Stimulated activated CD4-positive, alpha-beta T cell treated with anti-CD3 and anti-CD28 coated beads, Interleukin-4, amount 100 ng/mL, for 48 hours (primary cell): ENCODE data around the gene SLC38A3.

ENCODE experiments used
- DNase-seq, 2 donors: peaks; one replicate each; pipeline ENCODE4 v3.0.0-alpha.2; 2020; ENCODE audit warnings: low read depth in 2 of 2

Gene SLC38A3

DNA sequence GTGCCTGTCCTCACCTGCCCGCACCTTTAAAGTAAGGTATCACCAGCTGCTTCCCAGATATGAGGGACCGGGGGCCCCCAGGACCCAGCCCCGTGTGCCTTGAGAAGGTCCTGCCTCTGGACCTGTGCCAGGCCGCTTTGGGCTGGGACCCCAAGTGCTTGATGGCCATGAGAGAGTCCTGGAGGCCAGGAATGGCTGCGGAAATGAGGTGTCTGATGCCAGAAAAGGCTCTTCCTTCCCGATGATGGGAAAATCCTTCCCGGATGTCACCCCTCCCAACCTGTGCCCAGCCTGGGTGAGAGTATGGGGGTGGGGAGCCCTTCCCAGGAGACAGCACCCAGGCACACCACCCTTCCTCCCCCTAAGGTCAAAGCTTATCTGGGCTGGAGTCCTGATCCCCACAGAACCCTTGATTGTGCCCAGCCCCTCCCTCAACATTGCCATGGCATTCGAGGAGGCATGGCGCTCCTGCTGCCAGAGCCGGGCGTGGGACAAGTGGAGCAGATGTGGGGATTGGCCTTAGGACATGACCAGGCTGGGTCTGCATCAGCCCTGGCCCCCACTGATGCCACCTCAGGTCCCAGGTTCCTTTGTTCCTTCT lies 35.7 kb upstream of the SLC38A3 start:
- DNase-seq = no peak

DNA sequence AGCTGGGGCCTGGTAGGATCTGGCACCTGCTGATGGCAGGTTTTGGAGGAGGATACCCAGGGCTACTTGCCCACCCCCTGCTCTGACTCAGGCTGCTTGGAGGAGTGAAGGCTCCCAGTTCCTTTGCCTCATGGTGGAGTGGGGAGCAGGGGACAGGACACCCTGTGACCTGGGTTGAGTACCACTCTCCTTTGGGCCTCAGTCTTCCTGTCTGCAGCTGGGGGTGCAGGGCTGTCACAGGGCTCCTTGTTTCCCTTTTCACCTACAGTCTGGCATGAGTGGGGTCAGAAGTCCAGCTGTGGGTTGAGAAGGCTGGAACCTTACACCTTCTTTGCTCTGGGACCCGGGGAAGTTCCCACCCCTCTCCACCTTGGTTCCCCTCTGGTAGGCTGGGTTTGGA lies 35.2 kb upstream of the SLC38A3 start:
- no peak for DNase-seq

DNA sequence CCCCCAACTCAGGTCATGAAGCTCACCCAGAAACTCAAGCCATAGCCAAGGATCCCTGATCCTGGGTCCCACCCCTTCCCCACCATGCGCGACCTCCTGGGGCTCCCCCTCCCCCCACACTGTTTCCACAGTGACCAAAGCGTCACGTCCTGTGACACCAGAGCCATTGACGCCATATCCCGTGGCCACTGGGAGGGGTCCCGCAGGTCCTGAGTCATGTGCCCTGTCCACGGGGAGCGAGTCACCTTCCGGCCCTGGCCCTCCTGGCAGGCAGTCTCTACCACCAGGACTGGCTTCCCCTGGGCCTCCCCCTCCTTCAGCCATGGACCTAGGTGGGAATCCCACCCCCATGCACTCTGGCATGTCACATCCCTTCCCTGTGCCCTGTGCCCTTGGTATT lies 34.4 kb upstream of the SLC38A3 start:
- no peak for DNase-seq

DNA sequence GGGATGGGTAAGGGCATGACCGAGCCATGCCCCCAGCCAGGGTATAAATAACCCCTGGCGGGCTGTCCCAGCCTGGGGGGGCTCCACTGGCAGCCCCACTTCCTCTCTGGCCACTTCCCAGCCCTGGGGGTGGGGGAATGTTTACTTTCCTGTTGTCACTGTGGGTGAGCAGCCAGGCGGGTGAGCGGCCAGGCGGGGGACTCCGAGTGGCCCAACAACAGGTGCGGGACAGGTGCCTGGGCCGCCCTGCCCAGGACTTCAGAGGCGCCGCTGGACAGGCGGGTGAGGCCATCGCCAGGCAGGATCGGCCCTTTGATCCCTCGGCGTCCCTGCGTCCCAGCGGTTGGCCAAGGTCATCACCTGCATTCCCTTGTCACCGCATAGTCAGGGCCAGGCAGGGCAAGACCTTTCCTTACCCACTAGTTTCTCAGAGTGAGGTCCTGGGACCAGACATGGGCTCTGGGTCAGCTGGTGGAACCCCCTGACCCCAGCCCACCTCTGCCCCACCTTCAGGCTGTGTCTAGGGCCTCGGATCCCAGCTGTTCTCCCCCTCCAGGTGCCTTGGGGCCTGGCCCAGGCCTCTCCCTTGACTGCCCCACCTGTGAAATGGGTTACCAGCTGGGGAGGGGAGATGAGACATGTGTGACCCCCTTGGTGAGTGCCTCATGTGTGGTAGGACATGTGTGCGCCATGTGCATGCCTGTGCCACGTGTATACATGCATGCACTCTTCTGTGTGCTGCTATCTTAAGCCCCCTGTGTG lies 33.4 kb upstream of the SLC38A3 start:
- DNase-seq = no peak

DNA sequence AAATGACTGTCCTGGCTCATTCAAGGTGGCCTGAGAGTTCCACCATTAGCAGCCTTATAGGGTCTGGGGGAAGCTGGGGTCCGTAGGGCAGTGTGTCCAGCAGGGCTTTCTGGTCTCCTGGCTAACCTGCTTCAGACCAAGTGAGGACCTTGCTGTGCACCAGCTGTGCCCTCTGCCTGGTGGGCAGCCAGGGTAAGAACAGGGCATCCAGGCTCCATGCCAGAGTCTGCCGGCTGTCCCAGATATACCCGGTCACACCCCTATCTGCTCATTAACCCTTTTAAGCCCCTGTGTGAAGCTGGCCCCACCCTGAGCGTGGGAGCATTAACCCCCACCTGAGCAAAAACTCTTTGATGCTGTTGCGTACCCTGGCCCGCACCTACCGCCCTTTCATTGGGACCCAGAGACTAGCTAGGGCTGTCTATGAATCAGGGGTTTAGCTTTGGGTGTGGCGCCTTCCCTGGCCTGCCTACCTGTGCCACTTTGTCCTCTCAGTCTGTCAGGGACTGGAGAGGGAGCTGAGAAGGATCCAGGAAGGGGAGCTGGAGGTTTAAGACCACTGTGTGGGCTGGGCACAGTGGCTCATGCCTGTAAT lies 32.3 kb upstream of the SLC38A3 start:
- no peak for DNase-seq

DNA sequence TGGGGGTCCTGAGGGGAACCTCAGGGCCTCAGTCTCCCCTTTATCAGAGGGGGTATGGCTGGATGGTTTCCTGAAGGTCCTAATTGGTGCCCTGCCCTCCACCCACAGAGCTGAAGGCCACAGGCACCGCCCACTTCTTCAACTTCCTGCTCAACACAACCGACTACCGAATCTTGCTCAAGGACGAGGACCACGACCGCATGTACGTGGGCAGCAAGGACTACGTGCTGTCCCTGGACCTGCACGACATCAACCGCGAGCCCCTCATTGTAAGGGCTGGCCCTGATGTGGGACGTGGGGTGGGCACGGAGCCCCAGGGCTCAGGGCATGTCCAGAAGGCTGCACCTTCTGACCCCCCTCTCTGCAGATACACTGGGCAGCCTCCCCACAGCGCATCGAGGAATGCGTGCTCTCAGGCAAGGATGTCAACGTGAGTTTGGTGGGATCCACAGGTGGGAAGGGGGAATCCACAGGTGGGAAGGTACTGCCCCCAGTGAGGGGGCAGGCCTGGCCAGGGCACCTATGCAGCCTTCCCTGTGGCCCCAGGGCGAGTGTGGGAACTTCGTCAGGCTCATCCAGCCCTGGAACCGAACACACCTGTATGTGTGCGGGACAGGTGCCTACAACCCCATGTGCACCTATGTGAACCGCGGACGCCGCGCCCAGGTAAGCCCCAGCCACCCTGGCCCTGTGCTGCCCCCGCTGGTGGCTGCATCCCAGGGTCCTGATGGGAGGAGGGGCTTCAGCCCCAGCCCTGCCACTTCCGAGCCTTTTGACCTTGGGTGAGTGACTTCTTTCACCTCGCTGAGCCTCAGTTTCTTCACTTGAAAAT lies 31.2 kb upstream of the SLC38A3 start:
- no peak for DNase-seq

DNA sequence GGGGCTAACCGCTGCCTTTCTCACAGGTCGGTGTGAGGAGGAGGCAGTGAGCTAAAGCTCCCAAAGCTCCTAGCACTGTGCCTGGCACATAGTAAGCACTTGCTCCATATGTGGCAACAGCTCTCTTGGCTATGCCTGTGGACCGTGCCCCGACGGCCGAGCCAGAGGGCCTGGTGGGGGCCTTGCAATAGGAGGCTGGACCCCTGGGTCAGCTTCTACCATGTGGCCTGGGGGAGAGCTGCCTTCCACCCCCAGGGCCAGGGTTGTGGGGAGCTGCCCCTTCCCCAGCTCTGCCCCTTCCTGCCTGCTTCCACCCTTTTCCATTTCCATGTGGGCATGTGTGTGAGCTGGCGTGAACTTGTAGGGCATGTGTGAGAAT lies 30.6 kb upstream of the SLC38A3 start:
- DNase-seq = no peak

DNA sequence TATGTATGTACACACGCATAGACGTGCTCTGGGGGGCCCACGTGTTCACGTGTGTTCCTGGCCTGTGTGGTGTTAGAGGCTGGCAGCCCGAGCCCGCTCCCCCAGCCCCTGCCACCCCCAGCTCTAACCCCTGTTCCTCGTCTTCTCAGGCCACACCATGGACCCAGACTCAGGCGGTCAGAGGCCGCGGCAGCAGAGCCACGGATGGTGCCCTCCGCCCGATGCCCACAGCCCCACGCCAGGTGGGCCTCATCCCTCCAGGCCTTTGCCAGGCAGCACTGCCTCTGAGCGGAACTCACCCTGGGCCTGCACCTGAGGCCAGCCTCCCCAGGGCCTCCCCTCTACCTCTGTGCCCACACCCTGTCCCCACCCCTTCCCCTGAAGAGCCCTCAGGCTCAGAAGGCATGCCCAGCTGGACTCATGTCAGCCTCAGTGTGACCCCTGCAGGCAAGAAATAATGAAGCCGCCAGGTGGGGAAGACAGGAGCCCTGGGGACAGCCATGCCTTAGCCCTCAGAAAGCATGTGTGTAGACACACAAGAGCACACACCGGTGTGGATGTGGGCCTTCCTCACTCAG lies 30.0 kb upstream of the SLC38A3 start:
- DNase-seq = no peak

DNA sequence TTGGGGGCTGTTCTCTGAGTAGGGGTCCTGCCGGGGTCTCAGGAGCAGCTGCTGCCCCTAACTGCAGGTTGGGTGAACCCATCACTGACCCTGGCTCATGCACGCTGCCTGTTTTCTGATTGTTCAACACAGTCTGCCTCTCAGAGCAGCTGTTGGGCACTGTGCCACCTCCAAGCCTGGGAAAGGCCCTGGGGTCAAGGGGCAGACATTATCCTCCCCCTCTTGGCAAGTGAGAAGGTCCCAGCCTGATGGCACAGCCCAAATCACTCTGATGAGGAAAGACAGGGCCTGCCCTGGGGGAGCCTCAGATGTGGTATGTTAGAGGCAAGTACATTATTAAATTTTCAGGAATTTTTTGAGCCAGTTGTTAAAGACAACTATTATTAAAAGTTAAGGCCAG lies 27.7 kb upstream of the SLC38A3 start:
- no peak for DNase-seq

DNA sequence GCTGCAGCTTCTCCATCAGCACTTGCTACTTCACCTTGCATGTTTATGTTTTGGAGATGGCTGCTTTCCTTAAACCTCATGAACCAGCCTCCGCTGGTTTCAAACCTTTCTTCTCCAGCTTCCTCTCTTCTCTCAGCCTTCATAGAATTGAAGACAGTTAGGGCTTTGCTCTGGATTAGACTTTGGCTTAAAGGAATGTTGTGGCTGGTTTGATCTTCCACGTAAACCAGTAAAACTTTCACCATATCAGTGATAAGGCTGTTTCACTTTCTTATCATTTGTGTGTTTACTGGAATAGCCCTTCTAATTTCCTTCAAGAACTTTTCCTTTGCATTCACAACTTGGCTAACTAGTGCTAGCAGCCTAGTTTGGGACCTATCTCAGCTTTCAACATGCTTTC lies 25.4 kb upstream of the SLC38A3 start:
- DNase-seq = no peak

DNA sequence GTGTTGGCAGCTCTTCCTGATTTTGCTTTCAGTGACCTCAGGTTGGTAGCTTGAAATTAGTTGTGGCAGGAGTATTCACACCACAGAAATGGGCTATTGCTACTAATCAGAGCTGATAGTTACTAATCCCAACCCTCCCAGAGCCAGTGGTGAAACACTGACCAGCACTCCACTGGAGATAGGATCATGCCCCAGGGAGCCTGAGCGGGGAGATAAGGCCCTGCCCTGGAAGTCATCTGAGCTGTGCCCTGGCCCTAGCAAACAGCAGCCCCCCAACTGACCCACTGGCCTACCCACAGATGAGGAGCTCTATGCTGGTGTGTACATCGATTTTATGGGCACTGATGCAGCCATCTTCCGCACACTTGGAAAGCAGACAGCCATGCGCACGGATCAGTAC lies 23.1 kb upstream of the SLC38A3 start:
- DNase-seq = no peak

DNA sequence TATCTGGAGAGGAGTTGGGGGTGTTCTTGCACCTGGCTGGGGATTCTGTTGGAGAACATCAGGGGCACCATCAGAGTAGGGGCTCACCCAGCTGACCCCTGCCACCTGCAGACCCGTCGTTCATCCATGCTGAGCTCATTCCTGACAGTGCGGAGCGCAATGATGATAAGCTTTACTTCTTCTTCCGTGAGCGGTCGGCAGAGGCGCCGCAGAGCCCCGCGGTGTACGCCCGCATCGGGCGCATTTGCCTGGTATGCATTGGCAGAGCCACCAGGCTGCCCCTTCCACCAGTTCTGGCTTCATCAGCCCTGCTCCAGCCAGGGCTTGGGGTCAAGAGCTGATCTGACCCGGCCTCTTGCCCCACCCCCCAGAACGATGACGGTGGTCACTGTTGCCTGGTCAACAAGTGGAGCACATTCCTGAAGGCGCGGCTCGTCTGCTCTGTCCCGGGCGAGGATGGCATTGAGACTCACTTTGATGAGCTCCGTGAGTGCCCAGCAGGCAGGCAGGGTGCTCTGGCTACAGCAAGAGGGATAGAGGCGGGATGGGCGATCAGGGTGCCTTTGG lies 22.5 kb upstream of the SLC38A3 start:
- DNase-seq = no peak

DNA sequence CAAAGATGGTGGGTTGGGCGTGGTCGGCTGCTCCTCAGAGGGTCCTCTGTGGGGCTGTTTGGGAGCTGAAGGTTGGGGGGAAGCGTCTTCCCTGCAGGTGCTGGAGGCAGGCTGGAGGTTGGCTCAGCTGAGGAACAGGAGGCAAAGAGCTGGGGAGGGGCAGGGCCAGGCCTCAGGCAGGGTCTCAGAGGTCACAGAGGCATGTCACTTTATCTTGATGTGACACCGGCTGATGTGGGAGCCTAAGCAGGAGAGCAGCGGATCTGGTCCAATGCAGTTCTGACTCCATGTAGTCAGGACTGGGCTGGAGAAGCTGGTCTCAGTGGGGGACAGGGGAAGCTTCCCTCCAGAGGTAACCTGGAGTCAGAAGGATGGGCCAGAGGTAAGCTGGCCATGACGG lies 21.3 kb upstream of the SLC38A3 start:
- DNase-seq = no peak

DNA sequence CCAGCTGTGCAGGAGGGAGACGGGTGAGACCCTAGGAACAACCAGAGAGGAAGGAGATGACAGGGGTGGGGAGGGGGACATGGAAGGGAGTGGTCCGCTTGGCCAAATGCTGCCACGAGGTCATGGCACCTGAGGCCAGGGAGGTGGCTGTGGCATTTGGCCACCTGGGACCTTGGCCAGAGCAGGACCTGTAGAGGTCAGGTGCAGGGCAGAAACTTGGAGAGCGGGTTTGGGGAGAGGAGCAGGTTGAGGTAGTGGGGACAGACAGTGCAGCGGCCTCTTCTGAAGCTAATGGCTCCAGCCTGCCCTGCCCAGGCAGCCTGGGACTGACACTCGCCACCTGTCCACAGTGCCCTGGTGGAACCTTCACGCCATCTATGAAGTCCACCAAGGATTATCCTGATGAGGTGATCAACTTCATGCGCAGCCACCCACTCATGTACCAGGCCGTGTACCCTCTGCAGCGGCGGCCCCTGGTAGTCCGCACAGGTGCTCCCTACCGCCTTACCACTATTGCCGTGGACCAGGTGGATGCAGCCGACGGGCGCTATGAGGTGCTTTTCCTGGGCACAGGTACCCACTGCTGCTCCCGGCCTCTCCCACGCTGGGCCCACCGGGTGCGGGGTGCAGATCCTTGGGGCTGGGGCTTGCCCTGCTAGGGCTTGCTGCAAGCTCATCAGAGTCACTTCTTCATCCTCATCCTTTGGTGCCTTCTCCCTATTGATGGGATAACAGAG lies 20.7 kb upstream of the SLC38A3 start:
- DNase-seq = no peak

DNA sequence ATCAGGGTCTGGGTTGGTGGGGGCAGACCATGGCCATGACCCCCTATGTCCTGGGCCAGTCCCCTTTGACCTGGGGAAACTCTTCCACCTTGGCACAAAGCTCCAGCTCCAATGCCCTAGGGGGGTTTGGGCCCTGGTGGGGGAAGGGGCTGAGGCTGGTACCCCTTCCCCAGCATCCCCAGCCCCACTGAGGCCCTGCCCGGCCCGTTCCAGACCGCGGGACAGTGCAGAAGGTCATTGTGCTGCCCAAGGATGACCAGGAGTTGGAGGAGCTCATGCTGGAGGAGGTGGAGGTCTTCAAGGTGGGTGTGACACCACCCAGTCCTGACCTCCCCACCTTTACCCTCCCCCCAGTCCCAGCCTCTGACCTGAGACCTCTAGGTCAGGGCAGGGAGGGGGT lies 19.8 kb upstream of the SLC38A3 start:
- no peak for DNase-seq

DNA sequence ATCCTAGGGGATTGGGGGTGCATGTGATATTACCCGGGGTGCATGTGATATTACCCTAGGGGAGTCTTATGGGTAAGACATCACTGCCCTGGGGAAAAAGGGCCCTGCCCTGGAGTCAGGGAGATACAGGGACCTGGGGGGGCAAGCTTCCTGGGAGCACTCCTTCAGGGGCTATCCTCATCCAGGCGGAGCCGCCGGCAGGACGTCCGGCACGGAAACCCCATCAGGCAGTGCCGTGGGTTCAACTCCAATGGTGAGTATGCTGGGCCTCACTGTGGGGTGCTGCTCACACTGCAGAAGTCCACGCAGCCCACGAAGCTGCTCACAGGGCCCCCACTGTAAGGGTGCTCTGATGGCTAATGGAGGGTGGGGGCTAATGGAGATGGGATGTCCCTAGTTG lies 19.0 kb upstream of the SLC38A3 start:
- no peak for DNase-seq

DNA sequence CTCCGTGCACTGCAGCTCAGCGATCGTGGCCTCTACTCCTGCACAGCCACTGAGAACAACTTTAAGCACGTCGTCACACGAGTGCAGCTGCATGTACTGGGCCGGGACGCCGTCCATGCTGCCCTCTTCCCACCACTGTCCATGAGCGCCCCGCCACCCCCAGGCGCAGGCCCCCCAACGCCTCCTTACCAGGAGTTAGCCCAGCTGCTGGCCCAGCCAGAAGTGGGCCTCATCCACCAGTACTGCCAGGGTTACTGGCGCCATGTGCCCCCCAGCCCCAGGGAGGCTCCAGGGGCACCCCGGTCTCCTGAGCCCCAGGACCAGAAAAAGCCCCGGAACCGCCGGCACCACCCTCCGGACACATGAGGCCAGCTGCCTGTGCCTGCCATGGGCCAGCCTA lies 17.3 kb upstream of the SLC38A3 start:
- DNase-seq = no peak

DNA sequence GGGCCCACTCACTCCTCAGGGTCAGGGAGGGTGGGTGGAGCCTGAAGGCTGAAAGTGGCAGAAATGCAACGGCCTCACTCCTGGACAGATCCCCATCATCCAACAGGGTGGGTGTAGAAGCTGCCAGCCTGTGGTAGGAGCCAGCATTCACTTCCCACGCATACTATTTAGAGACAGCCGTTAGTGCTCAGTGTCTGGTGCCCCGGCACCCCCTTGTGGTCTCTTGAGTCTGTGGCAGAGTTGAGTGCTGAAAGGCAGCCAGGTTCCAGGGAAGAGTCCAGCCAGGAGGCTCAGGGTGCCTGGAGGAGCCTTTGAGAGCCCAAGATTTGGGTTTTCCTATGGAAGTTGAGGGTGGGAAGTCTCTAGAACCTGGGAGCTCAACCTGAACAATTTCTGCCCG lies 15.8 kb upstream of the SLC38A3 start:
- peak in 1 of 2 donors; percentile 35 for DNase-seq

DNA sequence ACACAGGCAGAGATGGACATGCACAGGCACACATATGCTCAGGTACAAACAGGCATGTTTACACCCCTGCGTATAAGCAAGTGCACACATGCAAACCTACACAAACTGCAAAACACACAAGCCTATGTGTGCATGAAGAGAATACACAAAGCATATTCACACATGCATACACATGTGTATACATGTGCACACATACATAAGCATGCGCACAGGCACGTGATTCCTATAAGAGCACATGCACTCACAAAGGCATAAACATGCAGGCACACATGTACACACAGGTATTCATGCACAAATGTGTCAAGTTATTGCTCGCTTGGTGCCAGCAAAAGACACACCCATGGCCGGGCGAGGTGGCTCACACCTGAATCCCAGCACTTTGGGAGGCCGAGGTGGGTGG lies 15.1 kb upstream of the SLC38A3 start:
- DNase-seq = no peak

DNA sequence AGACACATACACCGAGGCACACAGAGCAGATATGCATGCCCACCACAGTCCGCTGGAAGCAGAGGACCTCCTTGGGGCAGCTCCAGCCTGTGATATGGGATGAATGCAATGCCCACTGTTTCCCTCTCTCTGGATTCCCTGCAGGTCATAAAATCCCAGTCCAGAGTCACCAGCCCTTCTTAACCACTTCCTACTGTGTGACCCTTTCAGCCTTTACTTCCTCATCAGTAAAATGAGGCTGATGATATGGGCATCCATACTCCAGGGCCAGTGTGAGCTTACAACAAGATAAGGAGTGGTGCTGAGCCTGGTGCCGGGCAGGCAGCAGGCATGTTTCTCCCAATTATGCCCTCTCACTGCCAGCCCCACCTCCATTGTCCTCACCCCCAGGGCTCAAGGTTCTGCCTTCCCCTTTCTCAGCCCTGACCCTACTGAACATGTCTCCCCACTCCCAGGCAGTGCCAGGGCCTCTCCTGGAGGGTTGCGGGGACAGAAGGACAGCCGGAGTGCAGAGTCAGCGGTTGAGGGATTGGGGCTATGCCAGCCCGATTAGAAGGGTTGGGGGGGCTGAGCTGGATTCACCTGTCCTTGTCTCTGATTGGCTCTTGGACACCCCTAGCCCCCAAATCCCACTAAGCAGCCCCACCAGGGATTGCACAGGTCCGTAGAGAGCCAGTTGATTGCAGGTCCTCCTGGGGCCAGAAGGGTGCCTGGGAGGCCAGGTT lies 14.0 kb upstream of the SLC38A3 start, which contains the start of gene GNAT1:
Gene GNAT1, plus strand, starts transcription at position 675 of the 725 bp plus-strand sequence. CDS start 116 bp downstream, outside the sequence.
- no peak for DNase-seq
